Adrenal gland (tissue), 5 donors: ENCODE data around the gene CYP19A1.

Source experiments
- POLR2A ChIP-seq, 2 donors: fragments of 450-650 bp; IDR thresholded peaks; one replicate each; pipeline ENCODE4 v1.6.1; 2017; ENCODE audit warnings: antibody characterized with exemption in 2 of 2, mild to moderate bottlenecking in 2 of 2, moderate library complexity in 1 of 2
- TF ChIP-seq, protein P1 (sequence below), 6 experiments: fragments of 450-650 bp in 4 of 6; fragments of 200-600 bp in 2 of 6; sonication (generic) in 1 of 6; IDR thresholded peaks; 1 replicate in 5 of 6; 2 replicates in 1 of 6; pipeline versions ENCODE4 v1.5.1 to v1.8.0; 2016 to 2021; ENCODE audit warnings: antibody characterized with exemption in 6 of 6, mild to moderate bottlenecking in 2 of 6, moderate library complexity in 1 of 6
- donor health status: DM: no; HTN: no; CAD: no.

DNA sequence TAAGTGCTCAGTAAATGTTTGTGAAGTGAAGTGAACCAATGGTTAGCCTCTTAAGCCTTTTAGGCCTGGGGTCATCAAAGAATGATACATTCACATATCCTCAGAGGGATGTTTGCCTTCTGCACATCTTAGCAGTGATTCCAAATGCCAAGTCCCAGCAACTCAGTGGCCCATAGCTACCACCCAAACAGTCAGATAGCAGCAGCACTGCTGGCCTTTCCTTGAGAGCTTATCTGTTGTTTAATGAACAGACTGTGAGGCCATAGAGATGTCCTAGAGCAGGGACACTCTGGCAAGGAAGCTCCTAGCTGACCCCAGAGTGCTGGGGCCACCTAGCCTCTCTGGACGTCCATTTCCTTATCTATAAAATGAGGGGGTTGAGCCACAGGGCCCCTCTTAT is 86.8 kb downstream of the CYP19A1 start:
- no peak for TF ChIP-seq POLR2A (IDR thresholded peaks at IDR 0.05)
- TF ChIP-seq, protein P1, sequence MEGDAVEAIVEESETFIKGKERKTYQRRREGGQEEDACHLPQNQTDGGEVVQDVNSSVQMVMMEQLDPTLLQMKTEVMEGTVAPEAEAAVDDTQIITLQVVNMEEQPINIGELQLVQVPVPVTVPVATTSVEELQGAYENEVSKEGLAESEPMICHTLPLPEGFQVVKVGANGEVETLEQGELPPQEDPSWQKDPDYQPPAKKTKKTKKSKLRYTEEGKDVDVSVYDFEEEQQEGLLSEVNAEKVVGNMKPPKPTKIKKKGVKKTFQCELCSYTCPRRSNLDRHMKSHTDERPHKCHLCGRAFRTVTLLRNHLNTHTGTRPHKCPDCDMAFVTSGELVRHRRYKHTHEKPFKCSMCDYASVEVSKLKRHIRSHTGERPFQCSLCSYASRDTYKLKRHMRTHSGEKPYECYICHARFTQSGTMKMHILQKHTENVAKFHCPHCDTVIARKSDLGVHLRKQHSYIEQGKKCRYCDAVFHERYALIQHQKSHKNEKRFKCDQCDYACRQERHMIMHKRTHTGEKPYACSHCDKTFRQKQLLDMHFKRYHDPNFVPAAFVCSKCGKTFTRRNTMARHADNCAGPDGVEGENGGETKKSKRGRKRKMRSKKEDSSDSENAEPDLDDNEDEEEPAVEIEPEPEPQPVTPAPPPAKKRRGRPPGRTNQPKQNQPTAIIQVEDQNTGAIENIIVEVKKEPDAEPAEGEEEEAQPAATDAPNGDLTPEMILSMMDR (IDR thresholded peaks at IDR 0.05), result no peak
